ENCODE results near the gene FDXACB1. TPM values are rescaled to one million over a fixed set of nuclear protein-coding genes. Genes with fewer than 3 reads are reported as not detected.

The FDXACB1 gene
- total RNA-seq, 1 donor, result 1.4 TPM

DNA sequence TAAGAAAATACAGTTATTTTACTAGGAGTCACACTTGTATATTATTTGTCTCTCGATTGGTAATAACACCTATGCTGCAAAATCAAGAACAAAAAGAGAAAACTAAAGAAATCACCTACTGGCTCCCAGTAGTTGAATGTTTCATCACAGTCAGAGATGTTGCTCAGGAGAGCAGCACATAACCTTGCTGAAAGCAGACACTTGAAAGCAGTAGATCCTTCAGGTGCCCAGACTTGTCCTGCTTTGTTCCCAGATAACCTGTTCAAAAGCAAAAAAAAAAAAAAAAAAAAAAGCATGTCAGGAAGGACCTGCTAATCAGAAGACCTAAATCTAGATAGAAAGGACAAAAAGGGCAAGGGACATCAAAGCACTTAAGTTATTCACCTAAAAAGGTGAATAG lies 8.9 kb downstream of the FDXACB1 start:
- Histone ChIP-seq H2AFZ (ENCODE audit: low read length) (no peak overlapping the region), H3K36me3 (ENCODE audit: insufficient read depth, low read length) (peaks cover 25% of the 10 kb centered on the region), H3K27me3 (ENCODE audit: insufficient read depth, low read length) (no peaks in the 10 kb centered on the region), H3K79me2 (ENCODE audit: insufficient read depth, low read length) (peaks cover 9% of the 10 kb centered on the region), H3K9me3 (ENCODE audit: low read depth, low read length) (no peaks in the 10 kb centered on the region), H3K27ac (ENCODE audit: low read depth, low read length) (no peak overlapping the region), H4K20me1 (ENCODE audit: insufficient read depth, low read length) (no peaks in the 10 kb centered on the region), H3K4me1 (ENCODE audit: insufficient read depth, low read length) (peaks cover 11% of the 10 kb centered on the region), H3K4me2 (ENCODE audit: insufficient read depth, low read length) (peak overlapping the region; percentile 88), H3K4me3 (ENCODE audit: insufficient read depth, low read length) (no peak overlapping the region)
- TF ChIP-seq, protein P1, sequence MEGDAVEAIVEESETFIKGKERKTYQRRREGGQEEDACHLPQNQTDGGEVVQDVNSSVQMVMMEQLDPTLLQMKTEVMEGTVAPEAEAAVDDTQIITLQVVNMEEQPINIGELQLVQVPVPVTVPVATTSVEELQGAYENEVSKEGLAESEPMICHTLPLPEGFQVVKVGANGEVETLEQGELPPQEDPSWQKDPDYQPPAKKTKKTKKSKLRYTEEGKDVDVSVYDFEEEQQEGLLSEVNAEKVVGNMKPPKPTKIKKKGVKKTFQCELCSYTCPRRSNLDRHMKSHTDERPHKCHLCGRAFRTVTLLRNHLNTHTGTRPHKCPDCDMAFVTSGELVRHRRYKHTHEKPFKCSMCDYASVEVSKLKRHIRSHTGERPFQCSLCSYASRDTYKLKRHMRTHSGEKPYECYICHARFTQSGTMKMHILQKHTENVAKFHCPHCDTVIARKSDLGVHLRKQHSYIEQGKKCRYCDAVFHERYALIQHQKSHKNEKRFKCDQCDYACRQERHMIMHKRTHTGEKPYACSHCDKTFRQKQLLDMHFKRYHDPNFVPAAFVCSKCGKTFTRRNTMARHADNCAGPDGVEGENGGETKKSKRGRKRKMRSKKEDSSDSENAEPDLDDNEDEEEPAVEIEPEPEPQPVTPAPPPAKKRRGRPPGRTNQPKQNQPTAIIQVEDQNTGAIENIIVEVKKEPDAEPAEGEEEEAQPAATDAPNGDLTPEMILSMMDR (IDR thresholded peaks at IDR 0.05; ENCODE audit: extremely low read depth, low read depth, low read length), result no peak
- no peak for DNase-seq (ENCODE audit: insufficient read length, low spot score, missing footprints)

DNA sequence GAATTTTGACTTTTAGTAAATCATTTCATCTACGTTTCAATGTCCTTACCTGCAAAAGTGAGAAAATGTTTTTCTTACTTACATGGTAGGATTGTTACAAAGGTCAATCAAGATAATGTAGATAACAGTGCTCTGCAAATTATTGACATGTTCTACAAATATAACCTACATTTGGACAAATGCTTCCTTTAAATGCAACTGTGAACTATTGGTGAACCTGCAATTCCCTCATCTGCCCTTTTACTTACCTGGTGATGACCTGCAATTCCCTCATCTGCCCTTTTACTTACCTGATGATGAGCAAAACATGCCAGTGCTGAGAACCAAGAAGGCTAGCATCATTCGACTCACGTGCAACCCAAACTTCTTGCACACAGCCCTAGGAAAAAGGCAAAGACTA lies 18.7 kb downstream of the FDXACB1 start:
- Histone ChIP-seq H3K27me3 (ENCODE audit: insufficient read depth, low read length) (no peaks in the 10 kb centered on the region), H3K4me2 (ENCODE audit: insufficient read depth, low read length) (no peak overlapping the region), H3K79me2 (ENCODE audit: insufficient read depth, low read length) (no peaks in the 10 kb centered on the region), H2AFZ (ENCODE audit: low read length) (no peak overlapping the region), H3K36me3 (ENCODE audit: insufficient read depth, low read length) (peaks cover 42% of the 10 kb centered on the region), H4K20me1 (ENCODE audit: insufficient read depth, low read length) (no peaks in the 10 kb centered on the region), H3K27ac (ENCODE audit: low read depth, low read length) (no peak overlapping the region), H3K4me3 (ENCODE audit: insufficient read depth, low read length) (no peak overlapping the region), H3K4me1 (ENCODE audit: insufficient read depth, low read length) (no peaks in the 10 kb centered on the region), H3K9me3 (ENCODE audit: low read depth, low read length) (no peaks in the 10 kb centered on the region)
- no peak for DNase-seq (ENCODE audit: insufficient read length, low spot score, missing footprints)
- TF ChIP-seq, protein P1 (IDR thresholded peaks at IDR 0.05; ENCODE audit: extremely low read depth, low read depth, low read length), result no peak

DNA sequence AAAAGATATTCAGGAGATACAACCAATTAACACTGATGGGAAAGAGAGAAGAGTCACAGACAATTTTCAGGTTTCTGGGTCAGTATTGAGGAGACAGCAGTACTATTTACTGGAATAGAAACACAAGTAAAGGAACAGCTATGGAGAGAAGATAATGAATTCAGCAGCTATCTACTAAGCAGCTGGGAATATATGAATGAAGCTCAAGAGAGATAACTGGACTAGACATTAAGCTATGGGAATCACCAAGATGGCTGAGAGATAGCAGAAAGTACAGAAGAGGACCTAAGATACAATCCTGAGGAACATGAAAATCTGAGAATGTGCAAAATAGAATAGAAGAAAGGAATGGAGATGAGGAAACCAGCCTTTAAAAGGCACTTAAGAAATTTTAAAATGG lies 23.5 kb downstream of the FDXACB1 start:
- no peak for DNase-seq (ENCODE audit: insufficient read length, low spot score, missing footprints)
- no peak overlapping the region for H2AFZ ChIP-seq (ENCODE audit: low read length)
- H4K20me1 ChIP-seq (ENCODE audit: insufficient read depth, low read length), result no peaks in the 10 kb centered on the region
- no peaks in the 10 kb centered on the region for H3K9me3 ChIP-seq (ENCODE audit: low read depth, low read length)
- H3K27ac ChIP-seq (ENCODE audit: low read depth, low read length), result no peak overlapping the region
- no peak overlapping the region for H3K4me3 ChIP-seq (ENCODE audit: insufficient read depth, low read length)
- H3K79me2 ChIP-seq (ENCODE audit: insufficient read depth, low read length), result no peaks in the 10 kb centered on the region
- H3K36me3 ChIP-seq (ENCODE audit: insufficient read depth, low read length), result peaks cover 42% of the 10 kb centered on the region
- H3K4me1 ChIP-seq (ENCODE audit: insufficient read depth, low read length), result no peaks in the 10 kb centered on the region
- no peak overlapping the region for H3K4me2 ChIP-seq (ENCODE audit: insufficient read depth, low read length)
- H3K27me3 ChIP-seq (ENCODE audit: insufficient read depth, low read length), result no peaks in the 10 kb centered on the region
- TF ChIP-seq, protein P1 (IDR thresholded peaks at IDR 0.05; ENCODE audit: extremely low read depth, low read depth, low read length), result no peak

DNA sequence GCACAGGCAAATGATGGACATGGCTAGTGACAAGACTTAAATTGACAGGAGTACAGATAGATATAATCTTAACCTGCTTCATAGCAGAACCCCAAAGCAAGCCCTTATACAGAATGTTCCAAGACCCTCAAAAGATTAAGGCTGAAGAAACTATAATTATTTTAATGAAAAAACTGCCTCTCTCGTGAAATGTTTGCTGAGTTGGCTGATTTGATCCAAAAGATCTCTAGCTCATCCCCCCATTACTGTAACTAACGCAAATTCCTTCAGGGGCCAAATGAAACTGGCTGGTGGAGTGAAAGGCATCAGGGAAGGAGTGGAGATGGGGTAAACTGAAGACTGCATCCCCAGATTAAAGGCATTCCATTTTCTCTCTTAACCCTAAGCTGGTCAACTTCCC lies 26.9 kb downstream of the FDXACB1 start:
- TF ChIP-seq, protein P1 (IDR thresholded peaks at IDR 0.05; ENCODE audit: extremely low read depth, low read depth, low read length), result no peak
- no peaks in the 10 kb centered on the region for H4K20me1 ChIP-seq (ENCODE audit: insufficient read depth, low read length)
- H3K79me2 ChIP-seq (ENCODE audit: insufficient read depth, low read length), result no peaks in the 10 kb centered on the region
- no peaks in the 10 kb centered on the region for H3K9me3 ChIP-seq (ENCODE audit: low read depth, low read length)
- no peak overlapping the region for H3K4me2 ChIP-seq (ENCODE audit: insufficient read depth, low read length)
- no peak for DNase-seq (ENCODE audit: insufficient read length, low spot score, missing footprints)
- H2AFZ ChIP-seq (ENCODE audit: low read length), result no peak overlapping the region
- peaks cover 6% of the 10 kb centered on the region for H3K4me1 ChIP-seq (ENCODE audit: insufficient read depth, low read length)
- no peaks in the 10 kb centered on the region for H3K27me3 ChIP-seq (ENCODE audit: insufficient read depth, low read length)
- no peak overlapping the region for H3K27ac ChIP-seq (ENCODE audit: low read depth, low read length)
- peaks cover 22% of the 10 kb centered on the region for H3K36me3 ChIP-seq (ENCODE audit: insufficient read depth, low read length)
- H3K4me3 ChIP-seq (ENCODE audit: insufficient read depth, low read length), result no peak overlapping the region
